IMR-90 (cell line): ENCODE results near the gene RPL10. TPM values are rescaled to one million over a fixed set of nuclear protein-coding genes. Genes with fewer than 3 reads are reported as not detected.
A peak's percentile ranks its signal among the peaks of the same experiment; 100 is the strongest.

Source experiments
- ATAC-seq: fragments of 200-7000 bp; cut with Tn5 transposase; 2 replicates; pipeline ENCODE4 v1.9.1; 2020; ENCODE audit warnings: low read depth, mild to moderate bottlenecking, moderate library complexity
- BruUV-seq: library from RNA; stranded (reverse); fragments of 400-500 nt; replicated peaks from 2 replicates; lab custom pipeline; 2021; lab: Mats Ljungman, UMichigan
- CTCF ChIA-PET: fragments of 300-600 bp; formaldehyde crosslinking; extraction: SDS; loops from one replicate; lab custom pipeline; 2021; ENCODE audit warnings: antibody characterized with exemption; lab: Yijun Ruan, JAX
- POLR2A ChIA-PET: fragments of 300-600 bp; sonication (Branson Sonifier 250); formaldehyde crosslinking; loops from one replicate; lab custom pipeline; 2022; ENCODE audit warnings: antibody characterized with exemption; ENCODE audit not compliant: unreplicated experiment; lab: Charles Lee
- DNase-seq: peaks from one replicate; pipeline ENCODE4 v3.0.0; 2013
- H2AFZ ChIP-seq: replicated peaks from 2 replicates; pipeline ENCODE3; 2013; ENCODE audit warnings: low read length, mild to moderate bottlenecking; ENCODE audit not compliant: poor library complexity
- H2AK5ac ChIP-seq: 2 replicates; pipeline ENCODE4 v1.6.1; 2013; ENCODE audit warnings: low read depth, low read length, inconsistent platforms
- H2AK9ac ChIP-seq: replicated peaks from 2 replicates; pipeline ENCODE3; 2013; ENCODE audit warnings: mild to moderate bottlenecking, low read depth, low read length, moderate library complexity; ENCODE audit not compliant: poor library complexity
- H2BK120ac ChIP-seq: 2 replicates; pipeline ENCODE4 v1.6.1; 2013; ENCODE audit warnings: low read depth, low read length, inconsistent platforms
- H2BK15ac ChIP-seq: 3 replicates; pipeline ENCODE4 v1.6.1; 2013; ENCODE audit warnings: low read depth, low read length, inconsistent platforms
- H2BK20ac ChIP-seq: 2 replicates; pipeline ENCODE4 v1.6.1; 2013; ENCODE audit warnings: low read depth, mild to moderate bottlenecking, inconsistent platforms, low read length, moderate library complexity
- H2BK5ac ChIP-seq: 2 replicates; pipeline ENCODE4 v1.6.1; 2013; ENCODE audit warnings: mild to moderate bottlenecking, low read depth, low read length, inconsistent platforms; ENCODE audit not compliant: poor library complexity, severe bottlenecking
- H3K14ac ChIP-seq: replicated peaks from 2 replicates; pipeline ENCODE4 v1.6.1; 2013; ENCODE audit warnings: low read depth, low read length, inconsistent platforms
- H3K18ac ChIP-seq: 2 replicates; pipeline ENCODE4 v1.6.1; 2013; ENCODE audit warnings: low read depth, low read length, control low read depth
- H3K23ac ChIP-seq: 2 replicates; pipeline ENCODE4 v1.6.1; 2013; ENCODE audit warnings: low read depth, low read length, inconsistent platforms
- H3K27ac ChIP-seq: 2 replicates; pipeline ENCODE4 v1.5.1; 2013; ENCODE audit warnings: mild to moderate bottlenecking, control low read depth, low read length; ENCODE audit not compliant: insufficient read depth
- H3K27me3 ChIP-seq: 2 replicates; pipeline ENCODE4 v1.6.1; 2013; ENCODE audit warnings: low read length; ENCODE audit not compliant: control insufficient read depth, insufficient read depth
- H3K36me3 ChIP-seq: 2 replicates; pipeline ENCODE4 v1.6.1; 2013; ENCODE audit warnings: low read length, mixed read lengths; ENCODE audit not compliant: control insufficient read depth, insufficient read depth
- H3K4ac ChIP-seq: 2 replicates; pipeline ENCODE4 v1.6.1; 2013; ENCODE audit warnings: low read depth, low read length, inconsistent platforms
- H3K4me1 ChIP-seq: 2 replicates; pipeline ENCODE4 v1.6.1; 2013; ENCODE audit warnings: low read length, mixed read lengths; ENCODE audit not compliant: control insufficient read depth, insufficient read depth
- H3K4me2 ChIP-seq: 2 replicates; pipeline ENCODE4 v1.6.1; 2013; ENCODE audit warnings: low read depth, mild to moderate bottlenecking, control low read depth, low read length, moderate library complexity
- H3K4me3 ChIP-seq: 2 replicates; pipeline ENCODE4 v1.5.1; 2013; ENCODE audit warnings: low read depth, mild to moderate bottlenecking, control low read depth, low read length, moderate library complexity; ENCODE audit not compliant: insufficient read depth
- H3K56ac ChIP-seq: 2 replicates; pipeline ENCODE4 v1.6.1; 2013; ENCODE audit warnings: low read length, inconsistent platforms; ENCODE audit not compliant: insufficient read depth; ENCODE audit errors: extremely low read depth
- H3K79me1 ChIP-seq, 2 experiments: 2 replicates each; pipeline ENCODE4 v1.6.1; 2013; ENCODE audit warnings: low read length in 2 of 2, inconsistent platforms in 1 of 2, low read depth in 1 of 2
- H3K9ac ChIP-seq: 2 replicates; pipeline ENCODE4 v1.6.1; 2013; ENCODE audit warnings: low read depth, low read length, control low read depth
- H3K9me1 ChIP-seq: 2 replicates; pipeline ENCODE4 v1.6.1; 2013; ENCODE audit warnings: low read length, inconsistent platforms; ENCODE audit not compliant: insufficient read depth
- H3K9me3 ChIP-seq: 2 replicates; pipeline ENCODE4 v1.6.1; 2013; ENCODE audit warnings: low read length; ENCODE audit not compliant: control insufficient read depth, insufficient read depth
- H4K20me1 ChIP-seq: 2 replicates; pipeline ENCODE4 v1.6.1; 2013; ENCODE audit warnings: low read length, inconsistent platforms; ENCODE audit not compliant: insufficient read depth
- H4K5ac ChIP-seq: 2 replicates; pipeline ENCODE4 v1.6.1; 2013; ENCODE audit warnings: mild to moderate bottlenecking, low read depth, low read length, control low read depth
- H4K8ac ChIP-seq, 2 experiments: 2 replicates each; pipeline ENCODE4 v1.6.1; 2013; ENCODE audit warnings: low read depth in 2 of 2, low read length in 2 of 2, control low read depth in 1 of 2, inconsistent platforms in 1 of 2
- H4K91ac ChIP-seq: 2 replicates; pipeline ENCODE4 v1.6.1; 2013; ENCODE audit warnings: low read depth, low read length, inconsistent platforms; ENCODE audit not compliant: insufficient read depth
- CEBPB ChIP-seq: IDR thresholded peaks from 2 replicates; pipeline ENCODE4 v1.6.1; 2012; ENCODE audit warnings: low read depth, low read length, improper control_type of control experiment
- MAZ ChIP-seq: IDR thresholded peaks from 2 replicates; pipeline ENCODE4 v1.6.1; 2012; ENCODE audit warnings: low read depth, mild to moderate bottlenecking, low read length, improper control_type of control experiment, moderate library complexity, borderline replicate concordance
- WGBS, 2 experiments: methylation state at CpG; one replicate each; pipeline versions ENCODE4 v1.1.5 to v1.1.7; 2013; ENCODE audit warnings: missing lambda C conversion rate in 2 of 2; ENCODE audit not compliant: insufficient read length in 1 of 2; ENCODE audit errors: extremely low coverage in 2 of 2; 5-methylcytosine and 5-hydroxymethylcytosine counted together
- dilution Hi-C: fragments of 300-500 bp; cut with HindIII; formaldehyde crosslinking; loops from one replicate; pipeline ENCODE4 v1.14.3; 2018; ENCODE audit warnings: low sequenced_read_pairs; ENCODE audit not compliant: unreplicated experiment
- in situ Hi-C: fragments of 300-500 bp; cut with MboI; formaldehyde crosslinking; loops from 3 replicates; pipeline ENCODE4 v1.14.3; 2019; ENCODE audit warnings: low sequenced_read_pairs, inconsistent platforms, mixed read lengths
- intact Hi-C: fragments of 100-400 bp; cut with micrococcal nuclease; formaldehyde crosslinking; loops from 2 replicates; pipeline ENCODE4 v1.10.0; 2022
- polyA plus RNA-seq, 3 experiments: library from polyadenylated mRNA; depleted of rRNA; stranded (reverse); fragments of >200 nt; gene quantifications; 2 replicates each; pipeline ENCODE4 v1.2.3, GENCODE V29; 2012; ENCODE audit warnings: low replicate concordance in 1 of 3
- total RNA-seq: library from RNA; depleted of rRNA; stranded (reverse); fragments of >200 nt; gene quantifications from 2 replicates; pipeline ENCODE4 v1.2.3, GENCODE V29; 2012
- TF ChIP-seq, protein P1 (sequence below): fragments of 150-350 bp; IDR thresholded peaks from 2 replicates; pipeline ENCODE4 v1.6.1; 2016; ENCODE audit warnings: low read depth, mild to moderate bottlenecking, low read length, moderate library complexity, borderline replicate concordance
- TF ChIP-seq, protein P2 (sequence below): fragments of 150-350 bp; IDR thresholded peaks from 2 replicates; pipeline ENCODE4 v1.6.1; 2017; ENCODE audit warnings: mild to moderate bottlenecking, antibody characterized with exemption, low read length, low read depth
- TF ChIP-seq, protein P3 (sequence below): conservative IDR thresholded peaks from 2 replicates; pipeline ENCODE4 v1.5.1; 2012; ENCODE audit warnings: mild to moderate bottlenecking, low read depth, low read length, improper control_type of control experiment

The RPL10 gene
- total and polyA plus RNA-seq, 2 of the 4 experiments (the other 2 are of a cell fraction), result 1,582 to 7,467 TPM

DNA sequence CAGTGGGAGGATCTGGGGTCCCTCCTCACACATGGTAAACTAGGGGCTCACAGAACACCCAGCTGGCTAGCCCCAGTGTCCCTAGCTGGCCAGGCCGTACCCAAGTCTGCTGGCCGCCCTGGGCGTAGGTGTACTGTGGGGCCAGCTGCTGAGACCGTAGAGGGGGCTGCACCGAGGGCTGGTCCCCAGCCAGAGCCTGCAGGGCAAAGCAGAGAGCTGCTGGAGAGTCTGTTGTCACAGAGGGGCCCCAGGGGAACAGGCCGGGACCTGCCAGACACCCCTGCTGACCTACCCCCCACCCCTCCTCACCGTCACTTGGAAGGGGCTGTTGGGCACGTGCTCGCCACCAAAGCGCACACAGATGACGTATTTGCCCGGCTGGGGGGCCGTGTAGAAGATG, 43.7 kb upstream of the RPL10 start:
- no peaks in the 10 kb centered on the region for H3K9me1 ChIP-seq
- H3K4me3 ChIP-seq, result no peak overlapping the region
- no peak overlapping the region for H4K91ac ChIP-seq
- H2BK120ac ChIP-seq, result no peak overlapping the region
- dilution Hi-C loops, result no loop called here
- no peaks in the 10 kb centered on the region for H3K4me1 ChIP-seq
- no peak overlapping the region for H4K5ac ChIP-seq
- H3K14ac ChIP-seq, result no peak overlapping the region
- no peak overlapping the region for H2AK9ac ChIP-seq
- no peak overlapping the region for H3K4ac ChIP-seq
- ATAC-seq (no peak; the same call in 1 of the 2 replicates), DNase-seq (no peak)
- peak overlapping the region; percentile 56 for H2AFZ ChIP-seq
- no peak overlapping the region for H2BK5ac ChIP-seq
- peaks cover 100% of the 10 kb centered on the region for H4K20me1 ChIP-seq
- H3K9me3 ChIP-seq, result no peaks in the 10 kb centered on the region
- H3K9ac ChIP-seq, result no peak overlapping the region
- 90% methylated on average over 7 of the region's 13 CpGs; no CpG with 5 or more reads in 1 of the 2 experiments for WGBS, 2 experiments
- no peak overlapping the region for H3K56ac ChIP-seq
- H3K4me2 ChIP-seq, result no peak overlapping the region
- CTCF ChIA-PET, result no interaction called here
- H3K27me3 ChIP-seq, result no peaks in the 10 kb centered on the region
- H3K23ac ChIP-seq, result no peak overlapping the region
- in situ Hi-C loops, result no loop called here
- no peak overlapping the region for H2AK5ac ChIP-seq
- H3K27ac ChIP-seq, result no peak overlapping the region
- no peak overlapping the region for H3K18ac ChIP-seq
- POLR2A ChIA-PET, result no interaction called here
- TF ChIP-seq, protein P1, sequence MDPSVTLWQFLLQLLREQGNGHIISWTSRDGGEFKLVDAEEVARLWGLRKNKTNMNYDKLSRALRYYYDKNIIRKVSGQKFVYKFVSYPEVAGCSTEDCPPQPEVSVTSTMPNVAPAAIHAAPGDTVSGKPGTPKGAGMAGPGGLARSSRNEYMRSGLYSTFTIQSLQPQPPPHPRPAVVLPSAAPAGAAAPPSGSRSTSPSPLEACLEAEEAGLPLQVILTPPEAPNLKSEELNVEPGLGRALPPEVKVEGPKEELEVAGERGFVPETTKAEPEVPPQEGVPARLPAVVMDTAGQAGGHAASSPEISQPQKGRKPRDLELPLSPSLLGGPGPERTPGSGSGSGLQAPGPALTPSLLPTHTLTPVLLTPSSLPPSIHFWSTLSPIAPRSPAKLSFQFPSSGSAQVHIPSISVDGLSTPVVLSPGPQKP, result no peak
- TF ChIP-seq CEBPB (no peak), MAZ (no peak)
- TF ChIP-seq, protein P2, sequence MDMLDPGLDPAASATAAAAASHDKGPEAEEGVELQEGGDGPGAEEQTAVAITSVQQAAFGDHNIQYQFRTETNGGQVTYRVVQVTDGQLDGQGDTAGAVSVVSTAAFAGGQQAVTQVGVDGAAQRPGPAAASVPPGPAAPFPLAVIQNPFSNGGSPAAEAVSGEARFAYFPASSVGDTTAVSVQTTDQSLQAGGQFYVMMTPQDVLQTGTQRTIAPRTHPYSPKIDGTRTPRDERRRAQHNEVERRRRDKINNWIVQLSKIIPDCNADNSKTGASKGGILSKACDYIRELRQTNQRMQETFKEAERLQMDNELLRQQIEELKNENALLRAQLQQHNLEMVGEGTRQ, result no peak
- TF ChIP-seq, protein P3, sequence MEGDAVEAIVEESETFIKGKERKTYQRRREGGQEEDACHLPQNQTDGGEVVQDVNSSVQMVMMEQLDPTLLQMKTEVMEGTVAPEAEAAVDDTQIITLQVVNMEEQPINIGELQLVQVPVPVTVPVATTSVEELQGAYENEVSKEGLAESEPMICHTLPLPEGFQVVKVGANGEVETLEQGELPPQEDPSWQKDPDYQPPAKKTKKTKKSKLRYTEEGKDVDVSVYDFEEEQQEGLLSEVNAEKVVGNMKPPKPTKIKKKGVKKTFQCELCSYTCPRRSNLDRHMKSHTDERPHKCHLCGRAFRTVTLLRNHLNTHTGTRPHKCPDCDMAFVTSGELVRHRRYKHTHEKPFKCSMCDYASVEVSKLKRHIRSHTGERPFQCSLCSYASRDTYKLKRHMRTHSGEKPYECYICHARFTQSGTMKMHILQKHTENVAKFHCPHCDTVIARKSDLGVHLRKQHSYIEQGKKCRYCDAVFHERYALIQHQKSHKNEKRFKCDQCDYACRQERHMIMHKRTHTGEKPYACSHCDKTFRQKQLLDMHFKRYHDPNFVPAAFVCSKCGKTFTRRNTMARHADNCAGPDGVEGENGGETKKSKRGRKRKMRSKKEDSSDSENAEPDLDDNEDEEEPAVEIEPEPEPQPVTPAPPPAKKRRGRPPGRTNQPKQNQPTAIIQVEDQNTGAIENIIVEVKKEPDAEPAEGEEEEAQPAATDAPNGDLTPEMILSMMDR, result no peak
- no peak overlapping the region for H2BK15ac ChIP-seq
- no peak overlapping the region for H2BK20ac ChIP-seq
- no TSS peak for BruUV-seq
- intact Hi-C loops, result no loop called here
- peaks cover 10 to 47% of the 10 kb centered on the region in 2 experiments; a peak in 3 of 4 replicates for H3K79me1 ChIP-seq
- no peak overlapping the region for H4K8ac ChIP-seq
- peaks cover 98% of the 10 kb centered on the region for H3K36me3 ChIP-seq
